Measurements from ENCODE around the gene ABCA2. TPM values are rescaled to one million over a fixed set of nuclear protein-coding genes. Genes with fewer than 3 reads are reported as not detected.

ABCA2 gene
- total RNA-seq: 10 to 100 TPM; 34.5 to 34.8 TPM
- 10 to 100 TPM; 20.8 to 33.8 (median 28.6) TPM for polyA plus RNA-seq (ENCODE audit: insufficient read length in 6 of 6)
- long read RNA-seq, donor 1, partial matches to known transcripts: 0 of 1 reads
- long read RNA-seq, donor 1, other reads (novel, unspliced or antisense): 0 of 1 reads
- long read RNA-seq, donor 2: 0 reads
- long read RNA-seq, donor 3: 0 reads
- long read RNA-seq, donor 4: 0 reads
- long read RNA-seq, donor 5: 0 reads
- long read RNA-seq, donor 6: 0 reads
- long read RNA-seq, donor 7, full-length matches to known transcripts: 2 of 2 reads
- long read RNA-seq, donor 7, partial matches to known transcripts: 0 of 2 reads
- long read RNA-seq, donor 7, other reads (novel, unspliced or antisense): 0 of 2 reads
- long read RNA-seq, donor 8, partial matches to known transcripts: 6 of 6 reads
- long read RNA-seq, donor 8, other reads (novel, unspliced or antisense): 0 of 6 reads
- long read RNA-seq, donor 9: 0 reads
- long read RNA-seq, donor 10: 0 reads
- long read RNA-seq, donor 11, partial matches to known transcripts: 38 of 43 reads
- long read RNA-seq, donor 11, other reads (novel, unspliced or antisense): 0 of 43 reads
- long read RNA-seq, donor 12: 0 reads

DNA sequence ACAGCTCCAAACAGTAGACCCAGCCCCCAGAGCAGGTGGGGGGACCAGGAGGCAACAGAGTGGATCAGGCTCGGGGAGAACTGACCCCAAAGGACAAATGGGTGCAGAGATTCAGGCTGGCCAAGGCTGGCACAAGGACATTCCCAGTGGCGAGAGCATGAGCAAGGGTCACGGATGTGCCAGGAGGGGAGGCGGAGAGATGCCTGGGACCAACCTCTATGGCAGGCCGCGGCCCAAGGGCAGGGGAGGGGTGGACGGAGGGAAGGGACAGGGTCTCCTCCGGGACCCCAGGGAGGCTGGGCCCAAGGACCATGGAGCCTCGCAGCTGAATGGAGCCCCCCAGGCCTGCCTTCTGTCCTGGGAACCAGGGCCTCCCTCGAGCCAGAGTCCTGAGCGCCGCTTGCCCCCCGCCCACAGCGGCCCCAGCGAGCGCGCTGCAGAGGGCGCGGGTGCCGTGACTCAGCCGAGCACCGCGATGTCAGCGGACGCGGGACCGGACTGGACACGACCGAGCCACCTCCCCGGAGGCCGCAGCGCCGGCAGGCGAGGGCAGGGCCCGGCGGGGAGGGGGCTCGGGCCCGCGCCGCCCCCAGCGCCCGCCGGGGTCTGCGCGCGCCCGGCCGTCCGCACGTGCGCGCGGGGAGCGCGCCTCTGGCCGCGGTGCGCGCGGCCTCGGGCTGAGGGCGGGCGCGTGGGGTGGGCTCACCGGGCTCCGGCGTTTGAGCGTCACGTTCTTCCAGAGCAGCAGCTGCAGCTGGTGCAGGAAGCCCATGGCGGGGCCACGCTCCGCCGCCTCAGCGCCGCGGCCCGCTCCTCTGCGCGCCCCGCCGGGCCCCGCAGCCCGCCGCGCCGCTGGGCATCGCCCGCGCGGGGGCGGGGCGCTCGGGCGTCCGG, at the start of gene ABCA2:
ABCA2 (minus strand) TSS at position 869 of the 894 bp plus-strand sequence; CDS start at position 772, 97 bp downstream.
- peak in 1 of 4 donors; percentile 49 for DNase-seq
- intact Hi-C loops (cut with DNase I): no loop called here
- no peak for ATAC-seq
- Histone ChIP-seq H3K9me3 (no peaks in the 10 kb centered on the region), H3K27me3 (no peaks in the 10 kb centered on the region), H3K4me3 (peak within 1 kb of the TSS; percentile 49 to 52), H3K4me1 (peaks cover 11 to 52% of the 10 kb centered on the region in 2 donors), H3K27ac (peak within 1 kb of the TSS in 1 of 2 donors; percentile 84), H3K36me3 (no peaks in the 10 kb centered on the region)
- no peak for TF ChIP-seq CTCF (IDR thresholded peaks at IDR 0.05)

GRCh38 chr9:137077010-137077747, 49.1 kb upstream of the ABCA2 start, which contains the start of gene UAP1L1:
Gene UAP1L1, plus strand, starts transcription at chr9:137077517. Its CDS starts 16 bp downstream, at chr9:137077533.
- peak within 1 kb of the TSS; percentile 61 to 65 for H3K27ac ChIP-seq
- DNase-seq (peak; percentile 45 to 92 (median 82)), ATAC-seq (peak; percentile 74)
- TF ChIP-seq CTCF (IDR thresholded peaks at IDR 0.05): no peak
- no peaks in the 10 kb centered on the region for H3K9me3 ChIP-seq
- peak within 1 kb of the TSS; percentile 66 to 78 for H3K4me3 ChIP-seq
- intact Hi-C loops (cut with DNase I): no loop called here
- peaks cover 11 to 30% of the 10 kb centered on the region in 2 donors for H3K4me1 ChIP-seq
- H3K36me3 ChIP-seq: peaks cover 0 to 38% of the 10 kb centered on the region in 2 donors
- H3K27me3 ChIP-seq: peaks cover 0 to 17% of the 10 kb centered on the region in 2 donors

GRCh38 chr9:137076636-137077009, 48.6 kb upstream of the ABCA2 start:
- Histone ChIP-seq H3K36me3 (peaks cover 0 to 32% of the 10 kb centered on the region in 2 donors), H3K27ac (peak overlapping the region; percentile 61 to 64), H3K4me1 (peaks cover 11 to 34% of the 10 kb centered on the region in 2 donors), H3K27me3 (peaks cover 0 to 17% of the 10 kb centered on the region in 2 donors), H3K4me3 (peak overlapping the region; percentile 14 to 78), H3K9me3 (no peaks in the 10 kb centered on the region)
- DNase-seq (no peak), ATAC-seq (peak; percentile 4)
- intact Hi-C loops (cut with DNase I): no loop called here
- no peak for TF ChIP-seq CTCF (IDR thresholded peaks at IDR 0.05)

- TF ChIP-seq CTCF (IDR thresholded peaks at IDR 0.05): no peak
- no peaks in the 10 kb centered on the region for H3K9me3 ChIP-seq
- DNase-seq (no peak), ATAC-seq (no peak)
- H3K27me3 ChIP-seq: peaks cover 0 to 17% of the 10 kb centered on the region in 2 donors
- H3K4me1 ChIP-seq: peaks cover 16 to 46% of the 10 kb centered on the region in 2 donors
- H3K27ac ChIP-seq: no peak overlapping the region
- intact Hi-C loops (cut with DNase I): no loop called here
- H3K36me3 ChIP-seq: peaks cover 0 to 19% of the 10 kb centered on the region in 2 donors
- no peak overlapping the region for H3K4me3 ChIP-seq
Observed at GRCh38 chr9:137075275-137075775, 47.3 kb upstream of the ABCA2 start.

Measured in left lung (tissue), 14 donors.